ENCODE results near the gene TEKT3.

GRCh38 chr17:15379659-15380058, 38.3 kb upstream of the TEKT3 start:
- TF ChIP-seq ZNF23 (tag by site-specific recombination; IDR thresholded peaks at IDR 0.05; ENCODE audit: borderline replicate concordance) (no peak), ZNF776 (tag by site-specific recombination; IDR thresholded peaks at IDR 0.05; ENCODE audit: borderline replicate concordance) (no peak), ZEB2 (tag by site-specific recombination; IDR thresholded peaks at IDR 0.05) (no peak), RBAK (tag by site-specific recombination; IDR thresholded peaks at IDR 0.05) (no peak), ZNF561 (tag by site-specific recombination; IDR thresholded peaks at IDR 0.05; ENCODE audit: borderline replicate concordance) (no peak), CTCF (tag by site-specific recombination; IDR thresholded peaks at IDR 0.05) (no peak), HOXA7 (CRISPR knock-in tag; IDR thresholded peaks at IDR 0.05; ENCODE audit: borderline replicate concordance) (no peak), ZNF664 (tag by site-specific recombination; IDR thresholded peaks at IDR 0.05) (no peak), SP2 (tag by site-specific recombination; IDR thresholded peaks at IDR 0.05) (no peak), ZNF138 (tag by site-specific recombination; IDR thresholded peaks at IDR 0.05; ENCODE audit: borderline replicate concordance) (no peak)
- TF ChIP-seq, protein P1, sequence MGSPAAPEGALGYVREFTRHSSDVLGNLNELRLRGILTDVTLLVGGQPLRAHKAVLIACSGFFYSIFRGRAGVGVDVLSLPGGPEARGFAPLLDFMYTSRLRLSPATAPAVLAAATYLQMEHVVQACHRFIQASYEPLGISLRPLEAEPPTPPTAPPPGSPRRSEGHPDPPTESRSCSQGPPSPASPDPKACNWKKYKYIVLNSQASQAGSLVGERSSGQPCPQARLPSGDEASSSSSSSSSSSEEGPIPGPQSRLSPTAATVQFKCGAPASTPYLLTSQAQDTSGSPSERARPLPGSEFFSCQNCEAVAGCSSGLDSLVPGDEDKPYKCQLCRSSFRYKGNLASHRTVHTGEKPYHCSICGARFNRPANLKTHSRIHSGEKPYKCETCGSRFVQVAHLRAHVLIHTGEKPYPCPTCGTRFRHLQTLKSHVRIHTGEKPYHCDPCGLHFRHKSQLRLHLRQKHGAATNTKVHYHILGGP (tag by site-specific recombination; IDR thresholded peaks at IDR 0.05), result no peak
- TF ChIP-seq, protein P2, sequence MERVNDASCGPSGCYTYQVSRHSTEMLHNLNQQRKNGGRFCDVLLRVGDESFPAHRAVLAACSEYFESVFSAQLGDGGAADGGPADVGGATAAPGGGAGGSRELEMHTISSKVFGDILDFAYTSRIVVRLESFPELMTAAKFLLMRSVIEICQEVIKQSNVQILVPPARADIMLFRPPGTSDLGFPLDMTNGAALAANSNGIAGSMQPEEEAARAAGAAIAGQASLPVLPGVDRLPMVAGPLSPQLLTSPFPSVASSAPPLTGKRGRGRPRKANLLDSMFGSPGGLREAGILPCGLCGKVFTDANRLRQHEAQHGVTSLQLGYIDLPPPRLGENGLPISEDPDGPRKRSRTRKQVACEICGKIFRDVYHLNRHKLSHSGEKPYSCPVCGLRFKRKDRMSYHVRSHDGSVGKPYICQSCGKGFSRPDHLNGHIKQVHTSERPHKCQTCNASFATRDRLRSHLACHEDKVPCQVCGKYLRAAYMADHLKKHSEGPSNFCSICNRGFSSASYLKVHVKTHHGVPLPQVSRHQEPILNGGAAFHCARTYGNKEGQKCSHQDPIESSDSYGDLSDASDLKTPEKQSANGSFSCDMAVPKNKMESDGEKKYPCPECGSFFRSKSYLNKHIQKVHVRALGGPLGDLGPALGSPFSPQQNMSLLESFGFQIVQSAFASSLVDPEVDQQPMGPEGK (tag by site-specific recombination; IDR thresholded peaks at IDR 0.05), result no peak
